Endothelial cell (in vitro differentiated cells): ENCODE results near the gene CTDNEP1. TPM values are rescaled to one million over a fixed set of nuclear protein-coding genes. Genes with fewer than 3 reads are reported as not detected.

Source experiments
- DNase-seq: peaks from one replicate; pipeline ENCODE4 v3.0.0; 2021; ENCODE audit warnings: low spot score
- H3K27ac Mint-ChIP-seq: one replicate; pipeline ENCODE4 v1.8.0; 2021; ENCODE audit warnings: mixed read lengths, inconsistent platforms; ENCODE audit not compliant: unreplicated experiment
- H3K27me3 Mint-ChIP-seq: one replicate; pipeline ENCODE4 v1.8.0; 2021; ENCODE audit warnings: mild to moderate bottlenecking, moderate library complexity, mixed read lengths, inconsistent platforms; ENCODE audit not compliant: unreplicated experiment
- H3K36me3 Mint-ChIP-seq: one replicate; pipeline ENCODE4 v1.8.0; 2021; ENCODE audit warnings: mild to moderate bottlenecking, low read depth, mixed read lengths, inconsistent platforms; ENCODE audit not compliant: unreplicated experiment
- H3K4me1 Mint-ChIP-seq: one replicate; pipeline ENCODE4 v1.8.0; 2021; ENCODE audit warnings: mild to moderate bottlenecking, mixed read lengths, inconsistent platforms; ENCODE audit not compliant: unreplicated experiment
- H3K4me3 Mint-ChIP-seq: one replicate; pipeline ENCODE4 v1.8.0; 2021; ENCODE audit warnings: mild to moderate bottlenecking, mixed read lengths, inconsistent platforms; ENCODE audit not compliant: unreplicated experiment
- H3K9me3 Mint-ChIP-seq: one replicate; pipeline ENCODE4 v1.8.0; 2021; ENCODE audit warnings: mixed read lengths, inconsistent platforms; ENCODE audit not compliant: unreplicated experiment
- CTCF ChIP-seq: fragments of 200-600 bp; sonication (generic); IDR thresholded peaks from one replicate; pipeline ENCODE4 v1.5.0; 2021; ENCODE audit warnings: antibody characterized with exemption; ENCODE audit not compliant: unreplicated experiment
- total RNA-seq: library from RNA; stranded (reverse); fragmentation: NEBNext Ultra II Directional; extraction: Animal tissue kit (Norgen Biotek cat#: 25700); gene quantifications from one replicate; pipeline ENCODE4 v1.2.1, GENCODE V29; 2021; ENCODE audit not compliant: unreplicated experiment

CTDNEP1 gene
- total RNA-seq, 1 donor from 2014 or later: 148 TPM

- H3K36me3 Mint-ChIP-seq: peaks cover 48% of the 10 kb centered on the region
- H3K9me3 Mint-ChIP-seq: no peaks in the 10 kb centered on the region
- H3K4me1 Mint-ChIP-seq: peaks cover 37% of the 10 kb centered on the region
- H3K27me3 Mint-ChIP-seq: peaks cover 30% of the 10 kb centered on the region
- DNase-seq: peak; percentile 92
- TF ChIP-seq CTCF: no peak
- peak within 1 kb of the TSS; percentile 100 for H3K27ac Mint-ChIP-seq
- H3K4me3 Mint-ChIP-seq: peak within 1 kb of the TSS; percentile 98
Measured at GRCh38 chr17:7241783-7242716, 9.5 kb downstream of the CTDNEP1 start, which contains the start of gene GABARAP. Gene GABARAP, minus strand, starts transcription at chr17:7242449. Its CDS starts 119 bp downstream, at chr17:7242330.

- H3K4me3 Mint-ChIP-seq: peak overlapping the region; percentile 98
- H3K4me1 Mint-ChIP-seq: peaks cover 40% of the 10 kb centered on the region
- H3K9me3 Mint-ChIP-seq: no peaks in the 10 kb centered on the region
- H3K27ac Mint-ChIP-seq: peak overlapping the region; percentile 98
- H3K36me3 Mint-ChIP-seq: peaks cover 50% of the 10 kb centered on the region
- no peak for DNase-seq
- no peak for TF ChIP-seq CTCF
- H3K27me3 Mint-ChIP-seq: peaks cover 34% of the 10 kb centered on the region
Measured at GRCh38 chr17:7241090-7241733, 10.3 kb downstream of the CTDNEP1 start.

- Mint-ChIP-seq H3K9me3 (no peaks in the 10 kb centered on the region), H3K36me3 (peaks cover 53% of the 10 kb centered on the region), H3K4me1 (peaks cover 40% of the 10 kb centered on the region), H3K27ac (peak overlapping the region; percentile 98), H3K4me3 (peak overlapping the region; percentile 98), H3K27me3 (peaks cover 34% of the 10 kb centered on the region)
- TF ChIP-seq CTCF: no peak
- no peak for DNase-seq
Measured at GRCh38 chr17:7240375-7240774, 11.2 kb downstream of the CTDNEP1 start.

GRCh38 chr17:7239091-7240027 lies 12.2 kb downstream of the CTDNEP1 start, which contains the start of gene PHF23:
Gene PHF23, minus strand, starts transcription at chr17:7239457. Its CDS starts 178 bp downstream, at chr17:7239279.
- peaks cover 37% of the 10 kb centered on the region for H3K27me3 Mint-ChIP-seq
- H3K4me3 Mint-ChIP-seq: peak within 1 kb of the TSS; percentile 98
- peaks cover 58% of the 10 kb centered on the region for H3K36me3 Mint-ChIP-seq
- peak within 1 kb of the TSS; percentile 98 for H3K27ac Mint-ChIP-seq
- peak; percentile 97 for DNase-seq
- TF ChIP-seq CTCF: no peak
- H3K9me3 Mint-ChIP-seq: no peaks in the 10 kb centered on the region
- H3K4me1 Mint-ChIP-seq: peaks cover 44% of the 10 kb centered on the region
